ENCODE data around the gene DISP3. TPM values are rescaled to one million over a fixed set of nuclear protein-coding genes. Genes with fewer than 3 reads are reported as not detected.

DISP3 gene
- total and polyA plus RNA-seq, 2 experiments from 2014 or later: 0.18 to 0.74 TPM

GRCh38 chr1:11519629-11520031 is 40.7 kb downstream of the DISP3 start:
- H3K27me3 ChIP-seq: no peaks in the 10 kb centered on the region
- no peaks in the 10 kb centered on the region for H3K36me3 ChIP-seq
- H3K9me3 ChIP-seq (ENCODE audit: low read depth): no peaks in the 10 kb centered on the region
- H3K4me1 ChIP-seq (ENCODE audit: low read depth): no peaks in the 10 kb centered on the region
- TF ChIP-seq CTCF (IDR thresholded peaks at IDR 0.05; ENCODE audit: low read depth, low read length): no peak
- no peak overlapping the region for H3K4me3 ChIP-seq
- DNase-seq (ENCODE audit: low read depth in 1 of 2, low spot score in 1 of 2): no peak
- no peak overlapping the region for H3K27ac ChIP-seq

GRCh38 chr1:11520531-11521233 is 41.7 kb downstream of the DISP3 start:
- no peaks in the 10 kb centered on the region for H3K4me1 ChIP-seq (ENCODE audit: low read depth)
- TF ChIP-seq CTCF (IDR thresholded peaks at IDR 0.05; ENCODE audit: low read depth, low read length): no peak
- no peaks in the 10 kb centered on the region for H3K9me3 ChIP-seq (ENCODE audit: low read depth)
- DNase-seq (ENCODE audit: low read depth in 1 of 2, low spot score in 1 of 2): no peak
- no peak overlapping the region for H3K27ac ChIP-seq
- H3K36me3 ChIP-seq: no peaks in the 10 kb centered on the region
- H3K27me3 ChIP-seq: no peaks in the 10 kb centered on the region
- no peak overlapping the region for H3K4me3 ChIP-seq

- Histone ChIP-seq H3K27me3 (no peaks in the 10 kb centered on the region), H3K27ac (no peak overlapping the region), H3K4me1 (ENCODE audit: low read depth) (no peaks in the 10 kb centered on the region), H3K4me3 (no peak overlapping the region), H3K36me3 (no peaks in the 10 kb centered on the region), H3K9me3 (ENCODE audit: low read depth) (no peaks in the 10 kb centered on the region)
- no peak for TF ChIP-seq CTCF (IDR thresholded peaks at IDR 0.05; ENCODE audit: low read depth, low read length)
- no peak for DNase-seq (ENCODE audit: low read depth in 1 of 2, low spot score in 1 of 2)
These were observed 42.8 kb downstream of the DISP3 start for GRCh38 chr1:11521582-11522399.

- Histone ChIP-seq H3K4me3 (no peak overlapping the region), H3K27me3 (no peaks in the 10 kb centered on the region), H3K36me3 (no peaks in the 10 kb centered on the region), H3K4me1 (ENCODE audit: low read depth) (no peaks in the 10 kb centered on the region), H3K9me3 (ENCODE audit: low read depth) (no peaks in the 10 kb centered on the region), H3K27ac (no peak overlapping the region)
- no peak for TF ChIP-seq CTCF (IDR thresholded peaks at IDR 0.05; ENCODE audit: low read depth, low read length)
- DNase-seq (ENCODE audit: low read depth in 1 of 2, low spot score in 1 of 2): no peak
These were observed 43.7 kb downstream of the DISP3 start for GRCh38 chr1:11522400-11523235.

- Histone ChIP-seq H3K27ac (no peak overlapping the region), H3K4me3 (no peak overlapping the region), H3K36me3 (no peaks in the 10 kb centered on the region), H3K27me3 (no peaks in the 10 kb centered on the region), H3K4me1 (ENCODE audit: low read depth) (no peaks in the 10 kb centered on the region), H3K9me3 (ENCODE audit: low read depth) (no peaks in the 10 kb centered on the region)
- TF ChIP-seq CTCF (IDR thresholded peaks at IDR 0.05; ENCODE audit: low read depth, low read length): no peak
- DNase-seq (ENCODE audit: low read depth in 1 of 2, low spot score in 1 of 2): no peak
These were observed 44.3 kb downstream of the DISP3 start for GRCh38 chr1:11523261-11523660.
